NB4 (cell line): Measurements from ENCODE around the gene CAST.

Experiments used
- TF ChIP-seq, protein P1 (sequence below): IDR thresholded peaks from one replicate; pipeline ENCODE4 v1.5.1; 2012; ENCODE audit warnings: low read depth, low read length
- TF ChIP-seq, protein P2 (sequence below): IDR thresholded peaks from 2 replicates; pipeline ENCODE4 v1.6.1; 2011; ENCODE audit warnings: low read depth, low read length

DNA sequence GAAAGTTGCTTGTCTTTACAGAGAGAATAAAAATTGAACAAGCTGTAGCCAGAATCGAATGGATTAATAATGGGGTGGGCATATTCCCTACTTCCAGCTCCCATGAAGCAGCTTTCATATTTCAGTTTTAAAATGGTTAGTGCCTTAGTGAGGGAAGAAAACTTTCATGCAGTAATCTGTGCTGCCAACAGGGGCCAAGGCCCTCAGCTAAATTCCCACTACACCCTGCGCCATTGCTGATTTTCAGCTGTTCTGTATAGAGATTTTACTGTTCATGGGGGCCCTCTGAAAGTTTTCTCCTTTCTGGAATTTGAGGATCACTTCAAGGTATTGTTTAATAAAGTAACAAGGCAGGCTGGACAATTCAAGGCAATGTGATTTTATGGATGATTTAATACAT is 58.2 kb downstream of the CAST start:
- TF ChIP-seq, protein P1, sequence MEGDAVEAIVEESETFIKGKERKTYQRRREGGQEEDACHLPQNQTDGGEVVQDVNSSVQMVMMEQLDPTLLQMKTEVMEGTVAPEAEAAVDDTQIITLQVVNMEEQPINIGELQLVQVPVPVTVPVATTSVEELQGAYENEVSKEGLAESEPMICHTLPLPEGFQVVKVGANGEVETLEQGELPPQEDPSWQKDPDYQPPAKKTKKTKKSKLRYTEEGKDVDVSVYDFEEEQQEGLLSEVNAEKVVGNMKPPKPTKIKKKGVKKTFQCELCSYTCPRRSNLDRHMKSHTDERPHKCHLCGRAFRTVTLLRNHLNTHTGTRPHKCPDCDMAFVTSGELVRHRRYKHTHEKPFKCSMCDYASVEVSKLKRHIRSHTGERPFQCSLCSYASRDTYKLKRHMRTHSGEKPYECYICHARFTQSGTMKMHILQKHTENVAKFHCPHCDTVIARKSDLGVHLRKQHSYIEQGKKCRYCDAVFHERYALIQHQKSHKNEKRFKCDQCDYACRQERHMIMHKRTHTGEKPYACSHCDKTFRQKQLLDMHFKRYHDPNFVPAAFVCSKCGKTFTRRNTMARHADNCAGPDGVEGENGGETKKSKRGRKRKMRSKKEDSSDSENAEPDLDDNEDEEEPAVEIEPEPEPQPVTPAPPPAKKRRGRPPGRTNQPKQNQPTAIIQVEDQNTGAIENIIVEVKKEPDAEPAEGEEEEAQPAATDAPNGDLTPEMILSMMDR: peak; percentile 15
- TF ChIP-seq, protein P2, sequence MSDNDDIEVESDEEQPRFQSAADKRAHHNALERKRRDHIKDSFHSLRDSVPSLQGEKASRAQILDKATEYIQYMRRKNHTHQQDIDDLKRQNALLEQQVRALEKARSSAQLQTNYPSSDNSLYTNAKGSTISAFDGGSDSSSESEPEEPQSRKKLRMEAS: no peak
